Prostate gland (tissue), 2 donors: ENCODE data around the gene NME8.

ENCODE experiments used
- CTCF ChIP-seq, 4 experiments: fragments of 200-600 bp in 2 of 4; fragments of 450-650 bp in 2 of 4; sonication (generic) in 2 of 4; IDR thresholded peaks; 1 replicate in 3 of 4; 2 replicates in 1 of 4; pipeline ENCODE4 v1.5.1; 2016 to 2019; ENCODE audit warnings: antibody characterized with exemption in 4 of 4, mild to moderate bottlenecking in 2 of 4, moderate library complexity in 2 of 4
- POLR2A ChIP-seq: fragments of 450-650 bp; IDR thresholded peaks from one replicate; pipeline ENCODE4 v1.6.1; 2016; ENCODE audit warnings: antibody characterized with exemption, mild to moderate bottlenecking
- POLR2AphosphoS5 ChIP-seq: sonication (generic); formaldehyde crosslinking; IDR thresholded peaks from one replicate; pipeline ENCODE4 v1.6.1; 2017; ENCODE audit warnings: antibody characterized with exemption

GRCh38 chr7:37924491-37925041 is 76.2 kb downstream of the NME8 start:
- TF ChIP-seq POLR2A (no peak), CTCF (IDR thresholded peaks at IDR 0.05) (no peak), POLR2AphosphoS5 (no peak)
